ENCODE data around the gene ZNF692.

The ZNF692 gene

DNA sequence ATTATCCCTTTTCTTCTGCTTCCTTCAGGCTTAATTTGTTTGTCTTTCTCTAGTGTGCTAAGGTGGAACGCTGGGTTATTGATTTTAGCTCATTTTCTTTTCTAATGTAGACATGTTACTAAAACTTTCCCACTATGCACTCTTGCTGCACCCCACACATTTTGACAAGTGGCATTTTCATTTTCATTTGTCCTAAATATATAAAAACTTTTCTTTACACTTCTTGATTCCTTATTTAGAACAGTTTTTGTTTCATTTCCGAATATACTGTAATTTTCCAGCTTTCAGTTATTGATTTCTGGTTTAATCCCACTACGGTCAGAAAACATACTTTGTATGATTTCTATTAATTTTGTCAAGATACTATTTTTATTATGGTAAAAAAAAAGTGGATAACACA, 58.4 kb downstream of the ZNF692 start:
- TF ChIP-seq, protein P1, sequence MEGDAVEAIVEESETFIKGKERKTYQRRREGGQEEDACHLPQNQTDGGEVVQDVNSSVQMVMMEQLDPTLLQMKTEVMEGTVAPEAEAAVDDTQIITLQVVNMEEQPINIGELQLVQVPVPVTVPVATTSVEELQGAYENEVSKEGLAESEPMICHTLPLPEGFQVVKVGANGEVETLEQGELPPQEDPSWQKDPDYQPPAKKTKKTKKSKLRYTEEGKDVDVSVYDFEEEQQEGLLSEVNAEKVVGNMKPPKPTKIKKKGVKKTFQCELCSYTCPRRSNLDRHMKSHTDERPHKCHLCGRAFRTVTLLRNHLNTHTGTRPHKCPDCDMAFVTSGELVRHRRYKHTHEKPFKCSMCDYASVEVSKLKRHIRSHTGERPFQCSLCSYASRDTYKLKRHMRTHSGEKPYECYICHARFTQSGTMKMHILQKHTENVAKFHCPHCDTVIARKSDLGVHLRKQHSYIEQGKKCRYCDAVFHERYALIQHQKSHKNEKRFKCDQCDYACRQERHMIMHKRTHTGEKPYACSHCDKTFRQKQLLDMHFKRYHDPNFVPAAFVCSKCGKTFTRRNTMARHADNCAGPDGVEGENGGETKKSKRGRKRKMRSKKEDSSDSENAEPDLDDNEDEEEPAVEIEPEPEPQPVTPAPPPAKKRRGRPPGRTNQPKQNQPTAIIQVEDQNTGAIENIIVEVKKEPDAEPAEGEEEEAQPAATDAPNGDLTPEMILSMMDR (IDR thresholded peaks at IDR 0.05; ENCODE audit: insufficient read depth, low read depth, low read length, missing control alignments), result no peak
- no peak overlapping the region for H3K4me3 ChIP-seq (ENCODE audit: low read length)

More for the DNA sequence above, 58.4 kb downstream of the ZNF692 start:
- no peak for DNase-seq (ENCODE audit: low read depth)
